Tracheal epithelial cell (primary cell): ENCODE data around the gene CREB5. TPM values are rescaled to one million over a fixed set of nuclear protein-coding genes. Genes with fewer than 3 reads are reported as not detected.

Experiments used
- total RNA-seq: library from RNA; depleted of rRNA; stranded (reverse); fragments of >200 nt; gene quantifications from 2 replicates; pipeline ENCODE4 v1.2.1, GENCODE V29; 2014

CREB5 gene, protein sequence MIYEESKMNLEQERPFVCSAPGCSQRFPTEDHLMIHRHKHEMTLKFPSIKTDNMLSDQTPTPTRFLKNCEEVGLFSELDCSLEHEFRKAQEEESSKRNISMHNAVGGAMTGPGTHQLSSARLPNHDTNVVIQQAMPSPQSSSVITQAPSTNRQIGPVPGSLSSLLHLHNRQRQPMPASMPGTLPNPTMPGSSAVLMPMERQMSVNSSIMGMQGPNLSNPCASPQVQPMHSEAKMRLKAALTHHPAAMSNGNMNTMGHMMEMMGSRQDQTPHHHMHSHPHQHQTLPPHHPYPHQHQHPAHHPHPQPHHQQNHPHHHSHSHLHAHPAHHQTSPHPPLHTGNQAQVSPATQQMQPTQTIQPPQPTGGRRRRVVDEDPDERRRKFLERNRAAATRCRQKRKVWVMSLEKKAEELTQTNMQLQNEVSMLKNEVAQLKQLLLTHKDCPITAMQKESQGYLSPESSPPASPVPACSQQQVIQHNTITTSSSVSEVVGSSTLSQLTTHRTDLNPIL
- total RNA-seq: 0.64 and 10.6 TPM in 2 replicates

DNA sequence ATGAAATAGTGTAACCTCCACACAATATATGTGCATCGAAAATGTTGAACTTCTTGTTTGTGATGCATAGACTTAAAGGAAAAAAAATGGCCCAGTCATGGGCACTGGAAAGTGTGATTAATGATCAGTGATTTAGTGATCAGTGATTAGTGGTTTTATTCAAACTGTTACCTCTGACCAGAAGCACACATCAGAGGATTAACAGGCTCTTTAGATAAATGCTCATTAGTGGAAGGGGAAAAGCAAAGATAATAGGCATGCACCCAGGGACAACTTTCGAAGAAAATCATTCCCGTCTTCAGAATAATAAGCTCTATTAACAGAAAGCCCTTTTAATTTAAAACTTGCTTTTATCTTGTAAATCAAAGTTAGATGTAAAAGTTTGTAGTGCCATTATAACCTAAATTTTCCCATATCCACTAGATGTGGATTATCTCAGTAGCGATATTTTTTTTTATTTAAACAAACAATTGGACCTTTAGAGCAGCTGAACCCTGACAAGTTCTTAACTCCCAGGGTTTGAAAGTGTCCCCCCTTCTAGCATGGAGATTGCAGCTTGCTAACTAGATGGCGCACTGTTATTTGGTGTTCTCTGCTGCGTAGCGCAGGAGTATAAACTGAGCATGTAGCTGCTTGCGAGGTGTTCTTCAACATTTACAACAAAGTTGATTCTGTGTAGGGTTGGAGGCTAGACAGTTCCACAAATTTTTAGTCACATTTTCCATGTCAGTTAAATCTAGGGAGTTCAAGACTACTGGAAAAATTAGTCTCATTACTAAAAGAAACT lies at the start of gene CREB5:
TSS of gene CREB5 (plus strand) at position 643 of the 787 bp plus-strand sequence. CDS start 397 bp downstream, outside the sequence.

Other genes with a start within 250 kb of the CREB5 start
- gene JAZF1, start 231.7 kb upstream of the CREB5 start, total RNA-seq: 1.2 and 1.5 TPM in 2 replicates